HCT116 (cell line): Measurements from ENCODE around the gene GUCA1C. TPM values are rescaled to one million over a fixed set of nuclear protein-coding genes. Genes with fewer than 3 reads are reported as not detected.

ENCODE experiments used
- ATAC-seq: fragments of 200-7000 bp; cut with Tn5 transposase; 2 replicates; pipeline ENCODE4 v1.9.1; 2020; ENCODE audit warnings: mild to moderate bottlenecking, moderate library complexity
- BruUV-seq: library from RNA; stranded (reverse); fragments of 400-500 nt; replicated peaks from 2 replicates; lab custom pipeline; 2021; lab: Mats Ljungman, UMichigan
- CTCF ChIA-PET: fragments of 300-600 bp; sonication (Branson Sonifier 250); formaldehyde crosslinking; loops from one replicate; lab custom pipeline; 2021; ENCODE audit warnings: antibody characterized with exemption; lab: Charles Lee
- POLR2A ChIA-PET: fragments of 300-600, 350-600 bp; sonication (Branson Sonifier 250); formaldehyde crosslinking; loops from one replicate; lab custom pipeline; 2021; ENCODE audit warnings: antibody characterized with exemption; lab: Charles Lee
- RAD21 ChIA-PET, 2 experiments: fragments of 300-600 bp; sonication (Branson Sonifier 250); formaldehyde crosslinking; loops; one replicate each; lab custom pipeline; 2023; ENCODE audit warnings: low total read pairs in 2 of 2; ENCODE audit not compliant: uncharacterized antibody in 2 of 2, unreplicated experiment in 2 of 2, low non-redundant PET in 1 of 2; lab: Charles Lee
- DNase-seq: peaks from one replicate; pipeline ENCODE4 v3.0.0-alpha.2; 2010; ENCODE audit warnings: low read depth, low spot score
- H2AFZ ChIP-seq: fragments of 200-600 bp; shearing (Covaris generic), sonication (generic); 2 replicates; pipeline ENCODE4 v1.6.1; 2017; ENCODE audit warnings: low read depth, mixed run types, mixed read lengths, antibody characterized with exemption, low read length; ENCODE audit not compliant: poor library complexity, severe bottlenecking
- H3K27ac ChIP-seq: 2 replicates; pipeline ENCODE4 v1.5.1; 2012; ENCODE audit warnings: low read depth, low read length
- H3K27me3 ChIP-seq: fragments of 200-600 bp; sonication (generic); 2 replicates; pipeline ENCODE4 v1.6.1; 2016; ENCODE audit warnings: mixed run types, low read length, mixed read lengths; ENCODE audit not compliant: insufficient read depth
- H3K36me3 ChIP-seq, 2 experiments: fragments of 200-500 bp in 1 of 2; fragments of 200-600 bp in 1 of 2; sonication (Bioruptor generic) in 1 of 2; sonication (generic) in 1 of 2; 2 replicates each; pipeline versions ENCODE4 v1.5.1 to v1.6.1; 2014 to 2016; ENCODE audit warnings: low read length in 2 of 2, inconsistent platforms in 1 of 2, mixed read lengths in 1 of 2, mixed run types in 1 of 2; ENCODE audit not compliant: insufficient read depth in 2 of 2, control insufficient read depth in 1 of 2
- H3K4me1 ChIP-seq, 2 experiments: fragments of 200-600 bp in 1 of 2; sonication (generic) in 1 of 2; 2 replicates each; pipeline versions ENCODE4 v1.5.1 to v1.6.1; 2012 to 2017; ENCODE audit warnings: low read length in 2 of 2, inconsistent platforms in 1 of 2, mild to moderate bottlenecking in 1 of 2, mixed read lengths in 1 of 2, mixed run types in 1 of 2, moderate library complexity in 1 of 2; ENCODE audit not compliant: insufficient read depth in 2 of 2, control insufficient read depth in 1 of 2
- H3K4me2 ChIP-seq: fragments of 200-600 bp; sonication (generic); 2 replicates; pipeline ENCODE4 v1.6.1; 2017; ENCODE audit warnings: mixed run types, low read length, mixed read lengths
- H3K4me3 ChIP-seq, 2 experiments: fragments of 200-600 bp in 1 of 2; sonication (generic) in 1 of 2; replicated peaks in 1 of 2; 2 replicates each; pipeline ENCODE4 v1.5.1; 2011 to 2016; ENCODE audit warnings: low read length in 2 of 2, control low read depth in 1 of 2, low read depth in 1 of 2, mild to moderate bottlenecking in 1 of 2, mixed read lengths in 1 of 2, mixed run types in 1 of 2
- H3K79me2 ChIP-seq: fragments of 200-600 bp; sonication (generic); 2 replicates; pipeline ENCODE4 v1.6.1; 2017; ENCODE audit warnings: mild to moderate bottlenecking, mixed run types, low read length, moderate library complexity, mixed read lengths; ENCODE audit not compliant: insufficient read depth
- H3K9ac ChIP-seq: fragments of 200-600 bp; sonication (generic); 2 replicates; pipeline ENCODE4 v1.6.1; 2016; ENCODE audit warnings: low read length, mixed read lengths
- H3K9me2 ChIP-seq: fragments of 200-600 bp; sonication (generic), shearing (Covaris generic); 2 replicates; pipeline ENCODE4 v1.6.1; 2017; ENCODE audit warnings: mixed run types, mild to moderate bottlenecking, moderate library complexity; ENCODE audit not compliant: insufficient read depth
- H3K9me3 ChIP-seq, 2 experiments: fragments of 200-500 bp in 1 of 2; fragments of 200-600 bp in 1 of 2; sonication (Bioruptor generic) in 1 of 2; sonication (generic) in 1 of 2; 2 replicates each; pipeline ENCODE4 v1.6.1; 2014 to 2017; ENCODE audit warnings: low read length in 2 of 2, mixed read lengths in 2 of 2, inconsistent platforms in 1 of 2, low read depth in 1 of 2, mild to moderate bottlenecking in 1 of 2, mixed run types in 1 of 2, moderate library complexity in 1 of 2; ENCODE audit not compliant: control insufficient read depth in 1 of 2, insufficient read depth in 1 of 2
- H4K20me1 ChIP-seq: fragments of 200-600 bp; sonication (generic), shearing (Covaris generic); 2 replicates; pipeline ENCODE4 v1.6.1; 2017; ENCODE audit warnings: mixed run types, mild to moderate bottlenecking, moderate library complexity; ENCODE audit not compliant: insufficient read depth
- ATF3 ChIP-seq: IDR thresholded peaks from 2 replicates; pipeline ENCODE4 v1.6.1; 2012
- EGR1 ChIP-seq: IDR thresholded peaks from 2 replicates; pipeline ENCODE4 v1.6.1; 2012; ENCODE audit warnings: low read depth
- ELF1 ChIP-seq: IDR thresholded peaks from 2 replicates; pipeline ENCODE4 v1.6.1; 2012; ENCODE audit warnings: low read depth, borderline replicate concordance
- EZH2 ChIP-seq: fragments of 200-600 bp; sonication (generic); IDR thresholded peaks from 2 replicates; pipeline ENCODE4 v1.6.1; 2017; ENCODE audit warnings: antibody characterized with exemption, mixed run types
- EZH2phosphoT487 ChIP-seq: fragments of 200-600 bp; IDR thresholded peaks from 2 replicates; pipeline ENCODE4 v1.6.1; 2018; ENCODE audit warnings: antibody characterized with exemption, borderline replicate concordance
- FOSL1 ChIP-seq: IDR thresholded peaks from 2 replicates; pipeline ENCODE4 v1.6.1; 2012; ENCODE audit warnings: low read depth
- JUND ChIP-seq: IDR thresholded peaks from 2 replicates; pipeline ENCODE4 v1.6.1; 2012
- MAX ChIP-seq: IDR thresholded peaks from 2 replicates; pipeline ENCODE4 v1.6.1; 2012
- RAD21 ChIP-seq: IDR thresholded peaks from 2 replicates; pipeline ENCODE4 v1.6.1; 2012; ENCODE audit warnings: low read depth, mild to moderate bottlenecking
- SIN3A ChIP-seq: IDR thresholded peaks from 2 replicates; pipeline ENCODE4 v1.6.1; 2012; ENCODE audit warnings: low read depth
- SP1 ChIP-seq: IDR thresholded peaks from 2 replicates; pipeline ENCODE4 v1.6.1; 2012; ENCODE audit warnings: low read depth
- SRF ChIP-seq: IDR thresholded peaks from 2 replicates; pipeline ENCODE4 v1.6.1; 2012; ENCODE audit warnings: low read depth
- ZBTB33 ChIP-seq: IDR thresholded peaks from 2 replicates; pipeline ENCODE4 v1.6.1; 2011; ENCODE audit warnings: mild to moderate bottlenecking, low read length, moderate library complexity; ENCODE audit not compliant: insufficient replicate concordance; ENCODE audit errors: extremely low read depth
- ZNF274 ChIP-seq: fragments of 200-500 bp; sonication (Bioruptor generic); IDR thresholded peaks from 2 replicates; pipeline ENCODE4 v1.6.1; 2014; ENCODE audit warnings: mild to moderate bottlenecking, low read depth, low read length, inconsistent platforms
- intact Hi-C: fragments of 100-400 bp; cut with micrococcal nuclease; formaldehyde crosslinking; loops from 2 replicates; pipeline ENCODE4 v1.10.0; 2022
- total RNA-seq: library from RNA; stranded (reverse); gene quantifications from one replicate; pipeline ENCODE4 v1.2.1, GENCODE V29; 2021; ENCODE audit not compliant: unreplicated experiment

Gene GUCA1C
- total RNA-seq, 1 experiment from 2014 or later: not detected

- no peak overlapping the region for H2AFZ ChIP-seq
- POLR2A ChIA-PET: no interaction called here
- TF ChIP-seq MAX (no peak), ELF1 (no peak), RAD21 (no peak), ZNF274 (no peak), ZBTB33 (no peak), EZH2 (no peak), SRF (no peak), FOSL1 (no peak), EGR1 (no peak), ATF3 (no peak), EZH2phosphoT487 (no peak), SIN3A (no peak), SP1 (no peak), JUND (no peak)
- RAD21 ChIA-PET: no interaction called here
- no peak overlapping the region for H3K27ac ChIP-seq
- no peaks in the 10 kb centered on the region for H3K9me2 ChIP-seq
- no peak for DNase-seq
- BruUV-seq: no TSS peak
- CTCF ChIA-PET: interaction anchor here (1.2 kb wide), 1 partner anchor 19 kb away, joined by 3 read pairs; no protein-coding TSS in a partner anchor
- no peaks in the 10 kb centered on the region for H3K9me3 ChIP-seq
- ATAC-seq: no peak
- no peak overlapping the region for H3K4me3 ChIP-seq
- H3K4me1 ChIP-seq: no peaks in the 10 kb centered on the region
- intact Hi-C loops: no loop called here
- H3K36me3 ChIP-seq: no peaks in the 10 kb centered on the region
- no peak overlapping the region for H3K4me2 ChIP-seq
- H4K20me1 ChIP-seq: no peaks in the 10 kb centered on the region
- H3K9ac ChIP-seq: no peak overlapping the region
- no peaks in the 10 kb centered on the region for H3K79me2 ChIP-seq
- H3K27me3 ChIP-seq: no peaks in the 10 kb centered on the region
Observed at GRCh38 chr3:108894981-108895380, 58.7 kb downstream of the GUCA1C start.
